ENCODE results near the gene BRS3. TPM values are rescaled to one million over a fixed set of nuclear protein-coding genes. Genes with fewer than 3 reads are reported as not detected.

The BRS3 gene
- total RNA-seq, 1 donor from 2014 or later: not detected

- Mint-ChIP-seq H3K4me3 (ENCODE audit: unreplicated experiment) (no peak overlapping the region), H3K27me3 (ENCODE audit: low read depth) (no peaks in the 10 kb centered on the region), H3K27ac (ENCODE audit: unreplicated experiment) (no peak overlapping the region), H3K36me3 (ENCODE audit: low read depth) (no peaks in the 10 kb centered on the region), H3K9me3 (ENCODE audit: low read depth) (no peaks in the 10 kb centered on the region), H3K4me1 (ENCODE audit: low read depth) (no peaks in the 10 kb centered on the region)
- no peak for DNase-seq (ENCODE audit: low spot score)
- TF ChIP-seq CTCF (IDR thresholded peaks at IDR 0.05): no peak
Observed at GRCh38 chrX:136457303-136457917, 30.3 kb upstream of the BRS3 start.

- H3K4me1 Mint-ChIP-seq (ENCODE audit: low read depth): no peaks in the 10 kb centered on the region
- no peaks in the 10 kb centered on the region for H3K9me3 Mint-ChIP-seq (ENCODE audit: low read depth)
- H3K27me3 Mint-ChIP-seq (ENCODE audit: low read depth): peaks cover 3% of the 10 kb centered on the region
- H3K27ac Mint-ChIP-seq (ENCODE audit: unreplicated experiment): no peak overlapping the region
- no peak overlapping the region for H3K4me3 Mint-ChIP-seq (ENCODE audit: unreplicated experiment)
- DNase-seq (ENCODE audit: low spot score): no peak
- TF ChIP-seq CTCF (IDR thresholded peaks at IDR 0.05): no peak
- H3K36me3 Mint-ChIP-seq (ENCODE audit: low read depth): no peaks in the 10 kb centered on the region
Observed at GRCh38 chrX:136464589-136464988, 23.2 kb upstream of the BRS3 start.

- no peak overlapping the region for H3K27ac Mint-ChIP-seq (ENCODE audit: unreplicated experiment)
- no peaks in the 10 kb centered on the region for H3K4me1 Mint-ChIP-seq (ENCODE audit: low read depth)
- no peak for TF ChIP-seq CTCF (IDR thresholded peaks at IDR 0.05)
- no peak overlapping the region for H3K4me3 Mint-ChIP-seq (ENCODE audit: unreplicated experiment)
- peaks cover 5% of the 10 kb centered on the region for H3K27me3 Mint-ChIP-seq (ENCODE audit: low read depth)
- H3K9me3 Mint-ChIP-seq (ENCODE audit: low read depth): no peaks in the 10 kb centered on the region
- DNase-seq (ENCODE audit: low spot score): no peak
- no peaks in the 10 kb centered on the region for H3K36me3 Mint-ChIP-seq (ENCODE audit: low read depth)
Observed at GRCh38 chrX:136467303-136467702, 20.4 kb upstream of the BRS3 start.

GRCh38 chrX:136468391-136469103, 19.2 kb upstream of the BRS3 start:
- Mint-ChIP-seq H3K36me3 (ENCODE audit: low read depth) (no peaks in the 10 kb centered on the region), H3K27ac (ENCODE audit: unreplicated experiment) (no peak overlapping the region), H3K4me3 (ENCODE audit: unreplicated experiment) (no peak overlapping the region), H3K27me3 (ENCODE audit: low read depth) (peaks cover 5% of the 10 kb centered on the region), H3K4me1 (ENCODE audit: low read depth) (no peaks in the 10 kb centered on the region), H3K9me3 (ENCODE audit: low read depth) (no peaks in the 10 kb centered on the region)
- TF ChIP-seq CTCF (IDR thresholded peaks at IDR 0.05): no peak
- DNase-seq (ENCODE audit: low spot score): no peak

- no peaks in the 10 kb centered on the region for H3K9me3 Mint-ChIP-seq (ENCODE audit: low read depth)
- TF ChIP-seq CTCF (IDR thresholded peaks at IDR 0.05): no peak
- DNase-seq (ENCODE audit: low spot score): no peak
- H3K4me3 Mint-ChIP-seq (ENCODE audit: unreplicated experiment): no peak overlapping the region
- H3K4me1 Mint-ChIP-seq (ENCODE audit: low read depth): no peaks in the 10 kb centered on the region
- peaks cover 1% of the 10 kb centered on the region for H3K27me3 Mint-ChIP-seq (ENCODE audit: low read depth)
- H3K27ac Mint-ChIP-seq (ENCODE audit: unreplicated experiment): no peak overlapping the region
- no peaks in the 10 kb centered on the region for H3K36me3 Mint-ChIP-seq (ENCODE audit: low read depth)
Observed at GRCh38 chrX:136473663-136474062, 14.1 kb upstream of the BRS3 start.
